Kidney epithelial cell (primary cell): Measurements from ENCODE around the gene NELL1. TPM values are rescaled to one million over a fixed set of nuclear protein-coding genes. Genes with fewer than 3 reads are reported as not detected.

Experiments
- DNase-seq: peaks from one replicate; pipeline ENCODE4 v3.0.0-alpha.2; 2010; ENCODE audit warnings: low read depth
- H3K27me3 ChIP-seq: 2 replicates; pipeline ENCODE4 v1.6.0; 2011; ENCODE audit warnings: low read length; ENCODE audit not compliant: control insufficient read depth, insufficient read depth
- H3K36me3 ChIP-seq: 2 replicates; pipeline ENCODE4 v1.5.1; 2011; ENCODE audit warnings: low read length; ENCODE audit not compliant: control insufficient read depth, insufficient read depth
- H3K4me3 ChIP-seq: 2 replicates; pipeline ENCODE4 v1.5.1; 2011; ENCODE audit warnings: low read depth, mild to moderate bottlenecking, control low read depth, low read length
- total RNA-seq: library from RNA; depleted of rRNA; stranded (reverse); fragments of >200 nt; gene quantifications from 2 replicates; pipeline ENCODE4 v1.2.3, GENCODE V29; 2015
- TF ChIP-seq, protein P1 (sequence below): IDR thresholded peaks from 2 replicates; pipeline ENCODE4 v1.5.1; 2011; ENCODE audit warnings: mild to moderate bottlenecking, moderate library complexity, low read length, control low read depth, inconsistent platforms; ENCODE audit not compliant: insufficient read depth, poor library complexity, severe bottlenecking

NELL1 gene
- total RNA-seq, 1 donor from 2014 or later, result 0.17 TPM

DNA sequence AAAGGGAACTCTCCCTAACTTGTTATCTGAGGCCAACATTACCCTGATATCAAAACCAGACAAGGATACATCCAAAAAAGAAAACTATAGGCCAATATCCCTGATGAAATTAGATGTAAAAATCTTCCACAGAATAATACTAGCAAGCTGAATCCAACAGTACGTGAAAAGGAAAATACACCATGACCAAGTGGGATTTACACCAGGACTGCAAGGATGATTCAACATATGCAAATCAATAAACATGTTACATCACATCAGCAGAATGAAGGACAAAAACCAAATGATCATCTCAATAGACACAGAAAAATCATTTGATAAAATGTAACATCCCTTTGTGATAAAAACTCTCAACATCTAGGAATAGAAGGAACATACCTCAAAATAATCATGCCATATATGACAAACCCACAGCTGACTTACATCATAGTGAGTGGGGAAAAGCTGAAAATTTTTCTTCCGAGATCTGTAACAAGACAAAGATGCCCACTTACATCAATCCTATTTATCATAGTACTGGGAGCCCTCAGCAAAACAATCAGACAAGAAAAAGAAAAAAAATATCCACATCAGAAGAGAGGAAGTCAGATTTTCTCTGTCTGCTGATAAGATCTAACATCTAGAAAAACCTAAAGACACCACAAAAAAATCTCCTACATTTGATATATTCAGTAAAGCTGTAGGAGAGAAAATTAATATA is 820.2 kb downstream of the NELL1 start:
- Histone ChIP-seq H3K27me3 (no peaks in the 10 kb centered on the region), H3K36me3 (no peaks in the 10 kb centered on the region), H3K4me3 (no peak overlapping the region)
- TF ChIP-seq, protein P1, sequence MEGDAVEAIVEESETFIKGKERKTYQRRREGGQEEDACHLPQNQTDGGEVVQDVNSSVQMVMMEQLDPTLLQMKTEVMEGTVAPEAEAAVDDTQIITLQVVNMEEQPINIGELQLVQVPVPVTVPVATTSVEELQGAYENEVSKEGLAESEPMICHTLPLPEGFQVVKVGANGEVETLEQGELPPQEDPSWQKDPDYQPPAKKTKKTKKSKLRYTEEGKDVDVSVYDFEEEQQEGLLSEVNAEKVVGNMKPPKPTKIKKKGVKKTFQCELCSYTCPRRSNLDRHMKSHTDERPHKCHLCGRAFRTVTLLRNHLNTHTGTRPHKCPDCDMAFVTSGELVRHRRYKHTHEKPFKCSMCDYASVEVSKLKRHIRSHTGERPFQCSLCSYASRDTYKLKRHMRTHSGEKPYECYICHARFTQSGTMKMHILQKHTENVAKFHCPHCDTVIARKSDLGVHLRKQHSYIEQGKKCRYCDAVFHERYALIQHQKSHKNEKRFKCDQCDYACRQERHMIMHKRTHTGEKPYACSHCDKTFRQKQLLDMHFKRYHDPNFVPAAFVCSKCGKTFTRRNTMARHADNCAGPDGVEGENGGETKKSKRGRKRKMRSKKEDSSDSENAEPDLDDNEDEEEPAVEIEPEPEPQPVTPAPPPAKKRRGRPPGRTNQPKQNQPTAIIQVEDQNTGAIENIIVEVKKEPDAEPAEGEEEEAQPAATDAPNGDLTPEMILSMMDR, result no peak
- DNase-seq, result no peak

- TF ChIP-seq, protein P1, result no peak
- H3K36me3 ChIP-seq, result no peaks in the 10 kb centered on the region
- H3K4me3 ChIP-seq, result no peak overlapping the region
- DNase-seq, result no peak
- H3K27me3 ChIP-seq, result no peaks in the 10 kb centered on the region
Observed at GRCh38 chr11:21492931-21493330, 823.5 kb downstream of the NELL1 start.

DNA sequence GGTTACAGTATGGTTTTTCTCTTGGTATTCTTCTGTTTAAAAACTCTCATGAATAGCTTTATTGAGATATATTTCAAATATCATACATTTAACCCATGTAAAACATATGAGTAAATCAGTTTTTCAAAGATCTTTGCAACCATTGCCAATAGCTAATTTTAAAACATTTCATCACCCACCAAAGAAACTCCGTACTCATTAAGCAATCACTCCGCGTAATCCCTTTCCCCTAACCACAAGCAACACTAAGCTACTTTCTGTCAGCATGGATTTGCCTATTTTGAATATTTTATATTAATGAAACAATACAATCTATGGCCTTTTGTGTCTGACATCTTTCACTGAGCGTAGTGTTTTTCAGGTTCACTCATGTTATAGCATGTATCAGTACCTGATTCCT is 825.6 kb downstream of the NELL1 start:
- Histone ChIP-seq H3K36me3 (no peaks in the 10 kb centered on the region), H3K4me3 (no peak overlapping the region), H3K27me3 (no peaks in the 10 kb centered on the region)
- TF ChIP-seq, protein P1, result no peak
- DNase-seq, result no peak

DNA sequence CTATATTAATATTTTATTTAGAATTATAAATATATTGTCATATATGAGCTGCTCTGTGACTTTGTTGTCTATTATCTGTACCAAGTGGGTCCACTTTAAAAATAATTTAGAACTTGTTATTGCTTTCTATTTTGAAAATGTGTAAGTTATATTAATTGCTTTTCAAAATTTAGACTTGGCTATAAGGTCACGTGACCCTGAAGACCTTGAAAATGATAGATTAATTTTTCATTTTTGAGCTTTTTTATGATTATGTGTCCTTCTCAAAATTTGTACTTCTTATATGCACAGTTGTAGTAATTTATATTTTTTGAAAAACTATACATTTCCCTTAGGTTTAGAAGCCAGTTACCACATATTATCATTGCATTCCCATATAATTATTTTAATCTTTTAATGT is 826.5 kb downstream of the NELL1 start:
- no peak overlapping the region for H3K4me3 ChIP-seq
- H3K36me3 ChIP-seq, result no peaks in the 10 kb centered on the region
- H3K27me3 ChIP-seq, result no peaks in the 10 kb centered on the region
- DNase-seq, result no peak
- TF ChIP-seq, protein P1, result no peak

DNA sequence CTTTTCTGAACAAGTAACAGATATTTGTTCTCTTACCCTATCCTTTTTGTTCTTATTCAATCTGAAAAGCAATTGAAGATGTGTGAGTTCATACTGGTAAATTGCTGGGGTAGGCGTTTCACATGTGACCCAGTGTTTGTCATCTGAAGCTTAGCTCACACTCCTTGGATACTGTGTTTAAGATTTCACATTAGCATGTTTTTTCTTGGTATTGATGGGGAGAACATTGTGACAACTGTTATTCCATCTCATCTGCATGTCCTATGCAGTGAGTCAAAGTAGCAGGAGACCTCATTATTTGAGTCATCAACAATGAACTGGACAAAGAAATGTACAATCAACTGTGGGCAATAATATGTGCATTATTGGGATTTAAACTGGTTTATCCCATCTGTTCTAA is 831.9 kb downstream of the NELL1 start:
- no peak for DNase-seq
- TF ChIP-seq, protein P1, result no peak

DNA sequence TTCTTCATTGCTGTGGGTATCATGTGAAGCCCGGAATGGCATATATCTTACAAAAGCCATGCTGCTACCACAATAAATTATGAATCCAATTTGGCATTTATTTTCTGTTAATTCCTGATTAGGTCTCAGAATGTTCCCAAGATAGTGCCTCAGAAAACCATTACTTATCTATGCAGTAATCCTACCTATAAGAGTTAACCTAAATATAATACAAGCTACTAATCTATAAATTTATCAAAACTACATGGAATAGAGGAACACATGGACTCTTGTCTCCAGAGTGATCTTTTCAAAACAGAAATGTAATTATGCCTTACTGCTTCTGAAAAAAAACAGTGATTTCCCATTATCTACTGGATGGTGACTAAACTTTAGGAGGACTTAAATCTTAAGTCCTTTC is 835.7 kb downstream of the NELL1 start:
- Histone ChIP-seq H3K36me3 (no peaks in the 10 kb centered on the region), H3K4me3 (no peak overlapping the region), H3K27me3 (no peaks in the 10 kb centered on the region)
- TF ChIP-seq, protein P1, result no peak
- no peak for DNase-seq

More for the DNA sequence above, 831.9 kb downstream of the NELL1 start:
- no peaks in the 10 kb centered on the region for H3K27me3 ChIP-seq
- H3K36me3 ChIP-seq, result no peaks in the 10 kb centered on the region
- no peak overlapping the region for H3K4me3 ChIP-seq
